GM19397 (cell line): ENCODE data around the gene MRPL57.
"Not testable (repeated sequence)": the region's sequence is repeated elsewhere in the genome, so short reads cannot be mapped to it uniquely, and the experiment has no call there.

ENCODE experiments used
- ATAC-seq: cut with Tn5 transposase; IDR thresholded peaks from one replicate; pipeline ENCODE4 v1.9.1; 2021; ENCODE audit warnings: mild to moderate bottlenecking, moderate library complexity; ENCODE audit not compliant: unreplicated experiment

The MRPL57 gene

DNA sequence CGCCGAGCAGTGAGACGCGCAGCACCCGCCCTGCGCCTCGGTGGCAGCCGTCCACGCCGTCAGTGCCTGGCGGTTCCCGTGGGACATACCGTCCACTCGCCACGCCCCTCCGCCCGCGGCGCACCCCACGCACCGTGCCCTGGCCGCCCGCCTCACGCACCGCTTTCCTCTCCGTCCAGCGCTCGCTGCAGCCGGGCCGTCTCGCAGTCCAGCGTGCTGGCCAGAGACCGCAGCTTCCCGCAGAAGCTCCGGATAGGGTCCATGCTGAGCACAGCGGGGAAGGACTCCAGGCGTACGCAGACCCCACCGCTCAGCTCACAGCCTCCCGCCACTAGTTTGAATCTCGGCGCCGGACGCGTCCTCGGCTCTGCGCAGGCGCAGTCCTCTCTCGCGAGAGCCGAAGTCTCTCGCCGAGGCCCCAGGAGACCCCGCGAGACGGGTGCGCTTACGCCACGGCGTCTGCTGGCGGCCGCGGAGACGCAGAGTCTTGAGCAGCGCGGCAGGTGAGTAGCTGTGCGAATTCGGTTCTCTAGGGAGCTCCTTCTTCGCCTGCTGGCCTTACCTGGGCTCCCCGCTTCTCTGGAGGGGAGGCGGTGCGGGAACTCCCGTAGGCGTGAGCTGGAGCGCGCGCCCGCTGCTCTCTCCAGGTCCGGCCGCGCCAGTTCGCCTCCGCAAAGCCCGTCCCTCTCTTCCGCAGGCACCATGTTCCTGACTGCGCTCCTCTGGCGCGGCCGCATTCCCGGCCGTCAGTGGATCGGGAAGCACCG is at the start of gene MRPL57, which contains the start of gene SKA3:
TSS of gene MRPL57 (plus strand) at position 444 of the 767 bp plus-strand sequence. CDS start at position 703, 259 bp downstream.
TSS of gene SKA3 (minus strand) at position 338 of the 767 bp plus-strand sequence. CDS start at position 263, 75 bp downstream.
- ATAC-seq = peak; percentile 95

DNA sequence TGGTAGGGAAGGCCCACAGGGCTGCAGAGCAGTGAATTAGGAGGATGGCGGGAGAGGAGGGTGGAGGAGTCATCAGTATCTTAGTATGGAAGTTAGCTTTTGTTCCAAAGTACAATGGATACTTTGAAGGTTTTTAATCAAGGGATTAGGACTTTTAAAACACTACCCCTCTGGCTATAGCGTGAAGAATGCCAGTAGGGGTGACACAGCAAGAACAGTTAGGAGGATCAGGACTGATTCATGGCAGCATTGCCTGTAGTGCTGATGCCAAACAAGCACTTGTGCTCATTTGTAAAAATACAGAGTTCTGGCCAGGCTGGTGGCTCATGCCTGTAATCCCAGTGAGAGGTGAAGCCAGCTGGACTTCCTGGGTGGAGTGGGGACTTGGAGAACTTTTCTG is 46.3 kb upstream of the MRPL57 start:
- ATAC-seq = no peak

DNA sequence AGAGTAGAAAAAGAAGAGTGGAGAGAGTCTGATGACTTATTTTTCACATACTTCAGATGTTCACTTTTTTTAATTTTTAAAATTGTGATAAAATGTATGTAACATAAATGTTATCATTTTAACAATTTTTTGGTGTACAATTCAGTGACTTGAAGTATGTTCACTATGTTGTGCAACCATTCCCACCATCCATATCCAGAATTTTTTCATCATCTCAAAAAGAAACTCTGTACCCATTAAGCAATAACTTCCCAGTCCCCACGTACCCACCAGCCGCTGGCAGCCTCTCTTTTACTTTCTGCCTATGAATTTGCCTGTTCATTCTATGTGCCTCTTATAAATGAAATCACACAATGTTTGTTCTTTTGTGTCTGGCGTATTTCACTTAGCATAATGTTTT is 43.4 kb upstream of the MRPL57 start:
- no peak for ATAC-seq

DNA sequence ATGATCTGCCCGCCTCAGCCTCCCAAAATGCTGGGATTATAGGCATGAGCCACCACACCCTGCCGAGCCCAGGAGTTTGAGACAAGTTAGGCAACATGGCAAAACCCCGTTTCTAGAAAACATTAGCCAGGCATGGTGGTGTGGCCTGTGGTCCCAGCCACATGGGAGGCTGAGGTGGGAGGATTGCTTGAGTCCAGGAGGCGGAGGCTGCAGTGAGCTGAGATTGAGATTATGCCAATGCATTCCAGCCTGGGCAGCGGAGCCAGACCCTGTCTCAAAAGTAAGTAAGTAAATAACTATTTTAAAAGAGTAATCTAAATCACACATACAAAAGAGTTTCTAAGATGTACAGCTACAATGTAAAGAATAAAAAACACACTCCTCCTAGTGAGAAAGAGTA is 42.0 kb upstream of the MRPL57 start:
- no peak for ATAC-seq

DNA sequence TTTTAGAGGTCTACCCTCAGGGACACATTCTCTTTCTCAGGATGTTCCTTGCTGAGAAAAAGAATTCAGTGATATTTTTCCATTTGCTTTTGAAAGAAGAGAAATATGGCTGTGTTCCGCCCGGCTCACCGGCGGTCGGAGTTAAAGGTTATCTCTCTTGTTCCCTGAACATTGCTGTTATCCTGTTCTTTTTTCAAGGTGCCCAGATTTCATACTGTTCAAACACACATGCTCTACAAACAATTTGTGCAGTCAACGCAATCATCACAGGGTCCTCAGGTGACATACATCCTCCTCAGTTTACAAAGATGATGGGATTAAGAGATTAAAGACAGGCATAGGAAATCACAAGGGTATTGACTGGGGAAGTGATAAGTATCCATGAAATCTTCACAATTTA is 40.6 kb upstream of the MRPL57 start:
- ATAC-seq = not testable (repeated sequence)

DNA sequence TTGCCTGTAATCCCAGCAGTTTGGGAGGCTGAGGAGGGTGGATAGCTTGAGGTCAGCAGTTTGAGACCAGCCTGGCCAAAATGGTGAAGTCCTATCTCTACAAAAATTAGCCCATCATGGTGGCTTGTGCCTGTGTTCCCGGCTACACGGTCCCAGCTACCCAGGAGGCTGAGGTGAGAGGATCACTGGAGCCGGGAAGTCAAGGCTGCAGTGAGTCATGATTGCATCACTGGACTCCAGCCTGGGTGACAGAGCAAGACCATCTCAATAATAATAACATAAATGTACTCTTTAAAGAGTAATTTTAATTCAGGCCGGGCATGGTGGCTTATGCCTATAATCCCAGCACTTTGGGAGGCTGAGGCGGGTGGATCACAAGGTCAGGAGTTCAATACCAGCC is 38.8 kb upstream of the MRPL57 start:
- no peak for ATAC-seq

DNA sequence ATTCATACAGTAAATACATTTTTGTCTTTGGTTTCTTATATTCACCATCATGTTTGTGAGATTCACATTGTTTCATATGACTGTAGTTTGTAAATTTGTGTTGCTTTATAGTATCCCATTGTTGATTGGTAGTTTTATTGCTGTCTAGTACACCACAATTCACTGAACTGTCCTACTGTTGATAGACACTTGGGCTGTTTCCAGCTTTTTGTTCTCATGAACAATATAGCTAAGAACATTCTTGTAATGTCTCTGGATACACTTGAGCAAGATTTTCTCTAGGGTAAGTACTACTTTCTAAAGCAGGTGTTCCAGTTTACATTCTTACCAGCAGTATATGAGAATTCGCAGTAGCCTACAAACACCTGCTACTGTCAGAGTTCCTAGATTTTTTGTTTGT is 37.9 kb upstream of the MRPL57 start:
- ATAC-seq = no peak

DNA sequence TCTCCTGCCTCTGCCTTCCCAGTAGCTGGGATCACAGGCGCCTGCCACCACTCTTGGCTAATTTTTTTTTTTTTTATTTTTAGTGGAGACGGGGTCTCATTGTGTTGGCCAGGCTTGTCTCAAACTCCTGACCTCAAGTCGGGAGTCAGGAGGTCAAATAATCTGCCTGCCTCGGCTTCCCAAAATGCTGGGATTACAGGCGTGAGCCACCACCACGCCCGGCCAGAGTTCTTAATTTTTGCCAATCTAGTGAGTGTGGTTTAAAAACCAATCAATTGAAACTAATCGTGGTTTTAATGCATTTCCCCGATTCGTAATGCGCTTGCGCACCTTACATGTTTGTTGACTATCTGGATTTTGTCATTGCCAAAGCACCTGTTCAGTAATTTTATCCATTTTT is 37.1 kb upstream of the MRPL57 start:
- no peak for ATAC-seq

DNA sequence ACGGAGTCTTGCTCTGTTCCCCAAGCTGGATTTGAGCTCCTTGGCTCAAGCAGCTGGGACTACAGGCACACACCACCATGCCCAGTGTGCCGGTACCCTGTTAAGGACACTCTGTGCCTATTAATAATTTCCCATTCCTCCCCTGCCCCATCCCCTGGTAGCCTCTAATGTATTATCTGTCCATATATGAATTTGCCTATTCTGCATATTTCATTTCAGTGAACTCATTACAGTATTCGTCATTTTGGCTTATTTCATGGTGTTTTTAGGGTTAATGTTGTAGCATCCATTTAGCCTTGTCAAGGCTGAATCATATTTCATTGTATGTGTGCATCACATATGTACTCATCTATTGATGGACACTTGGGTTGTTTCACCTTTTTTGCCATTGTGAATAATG is 33.7 kb upstream of the MRPL57 start:
- ATAC-seq = no peak

DNA sequence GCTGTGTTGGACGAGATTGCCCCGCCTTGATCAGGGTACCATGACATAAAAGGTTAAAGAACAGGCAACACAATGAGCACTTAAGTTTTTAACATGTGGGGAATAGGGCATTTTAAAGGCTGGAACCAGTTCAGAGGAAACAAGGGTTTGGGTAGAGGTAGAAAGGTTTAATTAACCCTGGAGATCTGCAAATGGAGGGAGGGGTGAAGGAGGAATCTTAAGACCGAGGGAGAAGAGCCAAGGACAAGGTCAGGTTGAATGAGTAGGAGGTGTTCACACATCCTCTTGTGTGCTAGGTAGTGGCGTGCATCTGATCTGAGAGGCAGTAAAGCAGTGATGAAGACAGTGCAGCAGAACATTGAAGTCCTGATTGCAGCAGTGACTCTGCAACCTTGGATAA is 28.6 kb upstream of the MRPL57 start:
- ATAC-seq = no peak

DNA sequence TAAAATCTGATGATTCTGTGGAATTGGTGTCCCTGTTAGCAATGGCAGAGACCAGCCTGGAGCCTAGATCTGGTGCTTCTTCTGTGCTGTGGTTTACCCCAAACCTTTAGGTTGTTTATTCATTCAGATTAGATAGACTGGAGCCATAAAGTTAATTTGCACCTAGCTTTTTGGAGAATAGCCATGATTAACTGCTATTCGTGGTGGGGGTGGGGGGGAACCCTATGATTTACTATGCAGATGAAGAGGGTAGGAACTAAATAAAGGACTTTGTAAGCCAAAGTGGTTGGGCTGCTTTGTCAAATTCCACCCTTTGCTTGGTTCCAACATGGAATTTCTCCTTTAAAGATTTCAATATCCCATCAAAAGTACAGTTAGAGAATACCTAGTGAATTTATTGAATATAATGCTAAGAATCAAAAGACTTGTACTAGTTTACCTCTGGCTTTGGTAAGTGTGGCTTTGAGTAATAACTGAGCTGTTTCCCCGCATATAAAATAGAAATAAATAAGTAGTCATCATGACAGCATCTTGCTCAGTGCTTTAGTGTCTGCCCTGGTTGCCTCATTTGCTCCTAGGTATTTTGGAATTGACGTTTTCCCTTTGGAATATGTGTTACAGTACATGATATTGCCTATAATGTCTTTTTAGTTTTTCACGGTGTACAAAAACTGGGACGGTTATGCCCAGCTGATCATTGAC is 27.8 kb upstream of the MRPL57 start:
- no peak for ATAC-seq

DNA sequence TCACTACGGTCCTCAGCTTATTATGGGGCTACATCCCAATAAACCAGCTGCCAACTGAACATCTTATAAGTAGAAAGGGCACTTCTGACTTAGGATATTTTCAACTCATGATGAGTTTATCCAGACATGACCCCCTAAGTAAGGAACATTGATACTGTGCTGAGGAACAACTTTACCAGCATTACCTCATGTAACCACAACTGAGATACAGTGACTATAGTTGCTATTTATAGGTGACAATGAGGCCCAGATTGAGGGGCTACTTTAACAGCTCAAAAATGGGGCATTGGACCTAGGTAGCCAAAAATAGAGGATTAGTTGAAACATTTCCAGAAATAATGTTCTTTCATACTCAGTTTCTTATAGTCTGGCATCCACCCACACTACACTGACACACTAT is 26.9 kb upstream of the MRPL57 start:
- ATAC-seq = no peak

DNA sequence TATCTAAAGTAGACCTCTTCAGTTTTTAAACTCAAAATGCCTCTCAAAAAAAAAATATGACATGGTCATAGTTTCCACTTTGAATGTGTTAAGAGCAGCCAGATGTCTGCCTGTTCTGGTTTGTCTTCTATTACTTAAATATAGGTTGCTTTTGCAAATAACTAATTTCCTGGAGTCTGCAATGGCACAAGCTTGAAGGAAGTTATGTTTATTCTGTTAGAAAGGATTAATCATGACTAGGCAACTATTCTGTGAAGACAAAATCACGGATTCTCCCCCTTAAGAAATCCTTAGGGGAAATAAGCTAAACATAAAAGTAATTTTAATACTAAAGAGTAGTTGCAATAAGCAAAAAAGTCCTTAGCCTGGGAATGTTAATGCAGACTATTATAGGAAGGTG is 26.4 kb upstream of the MRPL57 start:
- no peak for ATAC-seq

DNA sequence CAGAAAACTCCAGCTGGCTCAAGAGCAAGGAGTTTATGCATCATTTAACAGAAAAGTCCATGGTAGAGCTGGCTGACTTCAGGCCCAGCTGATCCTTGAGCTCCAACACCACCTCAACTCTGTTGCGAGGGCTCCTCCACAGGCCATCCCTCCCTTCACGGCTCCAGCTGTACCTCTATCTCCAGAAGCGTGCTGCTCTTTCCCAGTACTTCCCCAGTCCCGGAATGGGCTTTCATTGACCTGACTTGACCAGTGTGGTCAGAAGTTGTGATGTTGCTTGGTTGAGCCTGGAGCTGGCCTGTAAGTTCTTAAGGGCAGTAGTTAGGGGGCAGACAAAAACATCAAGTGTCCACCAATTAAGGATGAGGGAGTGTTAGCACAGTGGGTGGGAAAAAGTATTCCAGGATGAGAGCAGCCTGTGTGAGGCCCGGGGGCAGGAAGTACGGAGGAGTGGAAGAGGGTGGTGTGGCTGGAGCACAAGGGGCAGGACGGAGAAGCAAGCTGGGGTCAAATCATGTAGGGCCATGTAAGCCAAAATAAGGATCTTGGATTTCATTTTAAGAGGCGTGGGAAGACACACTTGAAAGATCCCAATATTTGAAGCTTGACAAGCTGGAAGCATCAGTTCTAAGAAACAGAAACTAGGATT is 24.1 kb upstream of the MRPL57 start:
- ATAC-seq = no peak

DNA sequence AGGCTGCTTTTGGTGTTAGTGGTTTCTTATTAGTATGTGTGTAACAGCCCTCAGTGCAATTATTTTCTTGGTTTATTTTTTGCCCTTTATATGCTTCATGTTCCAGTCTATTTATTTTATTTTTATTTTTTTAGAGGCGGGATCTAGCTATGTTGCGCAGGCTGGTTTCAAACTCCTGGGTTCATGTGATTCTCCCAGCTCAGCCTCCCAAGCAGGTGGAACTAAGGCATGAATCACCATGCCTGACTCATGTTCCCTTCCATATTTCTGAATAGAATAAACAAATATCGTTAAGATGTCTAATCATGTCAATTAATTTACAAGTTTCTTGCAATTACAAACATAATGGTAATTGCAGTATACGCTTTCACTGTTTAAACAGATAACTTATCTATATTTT is 11.8 kb upstream of the MRPL57 start:
- no peak for ATAC-seq

DNA sequence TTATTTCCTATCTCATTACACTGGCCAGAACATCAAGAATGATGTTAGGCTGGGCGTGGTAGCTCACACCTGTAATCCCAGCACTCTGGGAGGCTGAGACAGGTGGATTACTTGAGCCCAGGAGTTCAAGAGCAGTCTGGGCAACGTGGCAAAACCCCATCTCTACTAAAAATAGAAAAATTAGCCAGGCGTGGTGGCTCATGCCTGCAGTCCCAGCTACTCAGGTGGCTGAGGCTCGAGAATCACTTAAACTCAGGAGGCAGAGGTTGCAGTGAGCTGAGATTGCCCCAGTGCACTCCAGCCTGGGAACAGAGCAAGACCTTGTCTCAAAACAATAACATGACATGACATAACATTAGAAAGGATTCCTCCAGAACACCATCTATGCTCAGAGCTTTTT is 10.9 kb upstream of the MRPL57 start:
- ATAC-seq = not testable (repeated sequence)

DNA sequence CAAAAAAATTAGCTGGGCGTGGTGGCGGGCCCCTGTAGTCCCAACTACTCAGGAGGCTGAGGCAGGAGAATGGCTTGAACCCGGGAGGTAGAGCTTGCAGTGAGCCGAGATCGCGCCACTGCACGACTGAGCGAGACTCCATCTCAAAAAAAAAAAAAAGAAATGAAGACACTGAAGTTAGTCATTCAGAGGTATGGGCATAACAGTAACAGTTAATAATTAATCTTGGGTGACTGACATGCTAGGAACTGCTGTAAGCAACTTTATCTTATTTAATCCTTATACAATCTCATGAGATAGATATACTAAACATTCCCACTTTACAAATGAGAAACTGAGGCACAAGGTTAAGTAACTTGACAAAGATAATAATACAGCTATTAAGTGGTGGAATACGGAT is 5.0 kb upstream of the MRPL57 start:
- ATAC-seq = no peak

DNA sequence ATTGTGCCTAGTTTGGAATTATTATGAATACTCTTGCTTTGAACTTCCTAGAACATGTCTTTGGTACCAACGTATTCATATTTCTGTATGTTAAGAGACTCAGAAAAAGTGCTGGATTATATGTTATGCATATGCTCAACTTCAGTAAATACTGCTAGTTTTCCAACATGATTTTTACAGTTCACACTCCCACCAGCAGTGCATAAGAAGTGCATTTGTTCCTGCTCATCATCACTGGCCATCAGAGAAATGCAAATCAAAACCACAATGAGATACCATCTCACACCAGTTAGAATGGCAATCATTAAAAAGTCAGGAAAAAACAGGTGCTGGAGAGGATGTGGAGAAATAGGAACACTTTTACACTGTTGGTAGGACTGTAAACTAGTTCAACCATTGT is 2.7 kb upstream of the MRPL57 start:
- ATAC-seq = not testable (repeated sequence)

DNA sequence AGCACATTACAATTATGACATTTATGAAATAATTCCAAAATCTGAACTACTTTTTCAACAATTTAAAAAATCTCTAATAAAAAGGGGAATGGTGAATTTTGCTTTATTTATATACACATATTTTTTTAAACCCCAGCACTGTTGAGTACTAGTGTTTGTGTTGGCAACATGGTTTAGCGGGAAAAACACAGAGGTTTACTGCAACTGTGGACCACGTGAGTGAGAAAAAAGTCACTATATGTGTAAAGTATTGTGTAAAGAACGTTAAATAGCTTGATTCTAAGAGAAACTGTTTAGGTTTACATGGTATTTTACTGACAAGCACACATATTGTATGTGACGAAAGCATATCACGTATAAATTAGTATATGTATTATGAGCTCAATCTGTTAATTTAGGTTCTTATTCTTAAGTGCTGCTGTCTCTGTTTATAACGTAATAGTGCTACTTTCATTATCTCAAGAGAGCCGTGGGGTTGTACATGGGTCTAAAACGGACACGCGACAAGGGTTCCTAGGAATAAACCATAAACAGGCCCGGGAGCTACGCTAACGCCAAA is 723 bp upstream of the MRPL57 start:
- no peak for ATAC-seq

DNA sequence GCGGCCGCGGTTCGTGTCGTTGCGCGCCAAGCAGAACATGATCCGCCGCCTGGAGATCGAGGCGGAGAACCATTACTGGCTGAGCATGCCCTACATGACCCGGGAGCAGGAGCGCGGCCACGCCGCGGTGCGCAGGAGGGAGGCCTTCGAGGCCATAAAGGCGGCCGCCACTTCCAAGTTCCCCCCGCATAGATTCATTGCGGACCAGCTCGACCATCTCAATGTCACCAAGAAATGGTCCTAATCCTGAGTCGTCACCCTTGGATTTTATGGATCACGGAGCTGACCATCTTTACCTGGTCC is 475 bp downstream of the MRPL57 start:
- peak; percentile 29 for ATAC-seq

DNA sequence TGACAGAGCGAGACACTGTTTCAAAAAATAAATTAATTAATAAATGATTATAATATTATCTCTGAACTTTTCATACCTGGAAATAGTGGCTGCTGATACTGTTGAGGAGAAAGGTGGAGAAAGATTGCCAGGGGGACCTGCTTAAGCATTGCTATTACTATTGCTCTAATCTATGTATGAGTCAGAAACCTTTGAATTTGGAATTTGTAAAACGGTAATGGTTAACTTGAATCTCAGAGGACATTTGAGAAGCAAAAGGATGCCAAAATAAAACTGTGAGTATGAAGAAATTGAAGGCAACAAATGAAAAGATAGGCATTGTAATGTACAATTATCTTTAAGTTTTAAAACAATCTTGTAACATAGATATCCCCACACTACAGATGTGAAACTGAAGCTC is 5.2 kb downstream of the MRPL57 start:
- ATAC-seq = no peak

DNA sequence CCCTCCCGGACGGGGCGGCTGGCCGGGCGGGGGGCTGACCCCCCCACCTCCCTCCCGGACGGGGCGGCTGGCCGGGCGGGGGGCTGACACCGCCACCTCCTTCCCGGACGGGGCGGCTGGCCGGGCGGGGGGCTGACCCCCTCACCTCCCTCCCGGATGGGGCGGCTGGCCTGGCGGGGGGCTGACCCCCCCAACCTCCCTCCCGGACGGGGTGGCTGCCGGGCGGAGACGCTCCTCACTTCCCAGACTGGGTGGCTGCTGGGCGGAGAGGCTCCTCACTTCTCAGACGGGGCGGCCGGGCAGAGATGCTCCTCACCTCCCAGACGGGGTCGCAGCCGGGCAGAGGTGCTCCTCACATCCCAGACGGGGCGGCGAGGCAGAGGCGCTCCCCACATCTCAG is 10.0 kb downstream of the MRPL57 start:
- ATAC-seq = not testable (repeated sequence)
